VCaP (cell line): ENCODE measurements around the gene CCDC190.

Experiments used
- H3K27ac ChIP-seq: fragments of 450-650 bp; 2 replicates; pipeline ENCODE4 v1.5.1; 2017
- TF ChIP-seq, protein P1 (sequence below): fragments of 450-650 bp; conservative IDR thresholded peaks from 2 replicates; pipeline ENCODE4 v1.5.1; 2017; ENCODE audit warnings: mild to moderate bottlenecking, moderate library complexity

The CCDC190 gene

DNA sequence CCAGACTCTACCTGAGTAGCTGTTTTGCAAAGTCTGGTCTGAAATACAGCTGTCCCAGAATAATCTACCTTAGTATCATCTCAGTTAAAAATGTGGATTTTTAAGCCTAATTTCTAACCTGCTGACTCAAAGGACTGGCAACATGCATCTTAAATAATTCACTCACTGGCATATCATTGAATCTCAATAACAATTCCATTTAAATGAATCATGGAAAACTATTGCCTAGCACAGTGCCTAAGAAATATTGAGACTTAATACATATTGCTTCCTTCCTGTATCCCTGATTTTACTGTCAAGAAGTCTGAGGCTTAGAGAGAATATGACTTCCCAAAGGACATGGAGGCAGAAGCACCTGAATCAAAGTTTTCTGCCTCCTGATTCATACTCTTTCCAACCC is 3.1 kb downstream of the CCDC190 start:
- no peak overlapping the region for H3K27ac ChIP-seq
- TF ChIP-seq, protein P1, sequence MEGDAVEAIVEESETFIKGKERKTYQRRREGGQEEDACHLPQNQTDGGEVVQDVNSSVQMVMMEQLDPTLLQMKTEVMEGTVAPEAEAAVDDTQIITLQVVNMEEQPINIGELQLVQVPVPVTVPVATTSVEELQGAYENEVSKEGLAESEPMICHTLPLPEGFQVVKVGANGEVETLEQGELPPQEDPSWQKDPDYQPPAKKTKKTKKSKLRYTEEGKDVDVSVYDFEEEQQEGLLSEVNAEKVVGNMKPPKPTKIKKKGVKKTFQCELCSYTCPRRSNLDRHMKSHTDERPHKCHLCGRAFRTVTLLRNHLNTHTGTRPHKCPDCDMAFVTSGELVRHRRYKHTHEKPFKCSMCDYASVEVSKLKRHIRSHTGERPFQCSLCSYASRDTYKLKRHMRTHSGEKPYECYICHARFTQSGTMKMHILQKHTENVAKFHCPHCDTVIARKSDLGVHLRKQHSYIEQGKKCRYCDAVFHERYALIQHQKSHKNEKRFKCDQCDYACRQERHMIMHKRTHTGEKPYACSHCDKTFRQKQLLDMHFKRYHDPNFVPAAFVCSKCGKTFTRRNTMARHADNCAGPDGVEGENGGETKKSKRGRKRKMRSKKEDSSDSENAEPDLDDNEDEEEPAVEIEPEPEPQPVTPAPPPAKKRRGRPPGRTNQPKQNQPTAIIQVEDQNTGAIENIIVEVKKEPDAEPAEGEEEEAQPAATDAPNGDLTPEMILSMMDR, result no peak

GRCh38 chr1:162856260-162856659 is 4.7 kb downstream of the CCDC190 start:
- TF ChIP-seq, protein P1, result no peak
- no peak overlapping the region for H3K27ac ChIP-seq

GRCh38 chr1:162855461-162856150 is 5.4 kb downstream of the CCDC190 start:
- no peak overlapping the region for H3K27ac ChIP-seq
- TF ChIP-seq, protein P1, result no peak

DNA sequence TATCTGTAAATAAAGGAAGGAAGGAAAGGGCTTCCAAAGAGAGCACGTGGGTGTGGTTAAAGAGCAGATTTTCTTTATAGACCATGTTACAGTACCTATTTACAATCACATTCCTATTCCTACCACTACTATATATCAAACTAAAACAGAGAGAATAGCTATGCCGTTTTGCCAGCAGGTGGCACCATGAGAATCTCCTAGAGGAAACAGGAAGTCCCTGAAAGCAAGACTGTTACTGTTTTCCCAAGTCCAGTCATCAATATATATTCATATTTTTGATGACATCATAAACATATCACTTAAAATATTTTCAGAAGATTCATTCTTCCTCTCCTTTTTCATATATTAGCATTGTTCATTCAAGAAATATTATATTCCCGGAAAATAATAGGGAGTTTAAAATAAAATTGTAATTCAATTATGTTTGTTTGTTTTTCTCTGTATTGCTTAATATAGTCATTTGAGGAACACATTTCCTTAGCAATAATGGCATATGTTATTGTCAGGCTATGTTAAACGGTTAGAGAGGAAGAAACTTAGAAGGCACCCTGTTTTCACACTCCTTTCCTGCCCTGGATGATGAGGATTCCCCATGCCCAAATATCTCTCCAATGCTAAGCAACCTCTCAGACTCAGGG is 6.6 kb downstream of the CCDC190 start:
- TF ChIP-seq, protein P1, result peak; percentile 87
- no peak overlapping the region for H3K27ac ChIP-seq

DNA sequence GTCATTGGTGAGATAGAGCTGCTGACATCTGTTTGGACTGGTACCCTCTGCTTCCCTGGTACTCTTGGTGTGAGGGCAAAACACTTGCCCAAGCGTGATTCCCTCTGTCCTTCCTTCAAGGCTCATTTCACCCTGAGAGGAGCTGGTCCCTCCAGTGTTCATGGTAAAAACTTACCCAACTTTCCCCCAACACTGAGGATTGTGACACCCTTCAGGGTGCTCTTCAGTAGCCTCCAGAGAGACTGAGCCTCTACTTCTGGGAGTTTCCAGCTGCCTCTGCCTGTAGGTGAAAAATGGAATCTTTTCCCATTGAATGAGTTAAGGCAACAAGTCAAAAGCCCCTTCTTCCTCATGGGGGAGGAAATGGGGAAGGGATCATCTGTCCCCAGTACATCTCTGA is 9.6 kb downstream of the CCDC190 start:
- H3K27ac ChIP-seq, result no peak overlapping the region
- TF ChIP-seq, protein P1, result no peak

DNA sequence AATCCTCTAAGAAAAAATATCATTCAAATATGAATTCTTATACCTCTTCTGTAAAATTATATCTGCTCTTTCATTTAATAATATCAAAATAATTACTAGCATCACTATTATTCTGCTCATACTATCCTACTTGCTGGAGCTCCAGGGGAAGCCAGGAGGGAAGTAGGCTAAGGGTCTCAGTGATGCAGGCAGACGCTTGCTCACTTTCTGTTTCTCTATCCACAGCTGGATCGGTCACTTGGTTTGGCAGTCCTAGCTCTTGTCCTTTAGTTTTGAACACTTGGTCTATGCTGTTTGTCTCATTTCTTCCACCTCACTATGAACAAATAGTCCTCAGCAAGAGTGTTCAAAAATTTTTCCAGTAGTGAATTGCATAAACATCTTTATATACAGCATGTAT is 11.3 kb downstream of the CCDC190 start:
- TF ChIP-seq, protein P1, result no peak
- no peak overlapping the region for H3K27ac ChIP-seq

DNA sequence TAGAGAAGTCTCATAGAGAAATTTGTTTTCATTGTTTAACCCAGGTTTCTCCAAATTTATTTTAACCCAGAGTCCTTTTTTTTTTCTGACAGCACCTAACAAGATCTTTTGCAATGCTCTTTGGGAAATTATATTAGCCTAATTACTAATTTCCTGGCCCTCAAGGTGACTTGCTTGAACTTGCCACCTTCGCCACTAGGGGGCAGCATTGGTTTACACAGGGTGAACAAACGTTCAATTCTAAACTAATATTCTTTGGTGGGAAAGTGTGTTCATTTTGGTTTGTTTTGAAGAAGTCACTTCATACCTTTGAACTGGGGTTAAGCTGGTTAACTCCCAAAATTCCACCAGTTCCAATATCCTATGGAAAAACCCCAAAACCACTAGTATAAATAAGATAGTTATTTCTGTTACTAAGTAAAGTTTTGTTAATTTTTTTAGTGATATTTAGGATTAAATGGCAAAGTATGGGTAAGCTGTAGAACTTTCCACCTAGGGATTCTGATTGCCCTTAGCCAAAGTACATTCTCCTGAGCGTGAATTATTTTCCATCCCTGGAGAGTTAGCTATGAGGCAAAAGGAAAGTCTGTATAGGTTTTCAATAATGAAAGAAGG is 13.0 kb downstream of the CCDC190 start:
- TF ChIP-seq, protein P1, result peak; percentile 95
- H3K27ac ChIP-seq, result no peak overlapping the region
